DOHH2 (cell line): ENCODE data around the gene PYDC1.

ENCODE experiments used
- H3F3A ChIP-seq: fragments of 200-600 bp; sonication (generic), shearing (Covaris generic); 2 replicates; pipeline ENCODE4 v1.6.0; 2016; ENCODE audit warnings: antibody characterized with exemption, mild to moderate bottlenecking; ENCODE audit not compliant: control insufficient read depth, insufficient read depth
- H3K27ac ChIP-seq: fragments of 200-600 bp; sonication (generic); 2 replicates; pipeline ENCODE4 v1.5.1; 2014; ENCODE audit warnings: low read depth, mild to moderate bottlenecking, low read length, moderate library complexity
- H3K27me3 ChIP-seq: fragments of 200-600 bp; sonication (generic); 2 replicates; pipeline ENCODE4 v1.6.1; 2014; ENCODE audit warnings: mild to moderate bottlenecking, low read length, mixed read lengths; ENCODE audit not compliant: control insufficient read depth
- H3K36me3 ChIP-seq: fragments of 200-600 bp; sonication (generic); 2 replicates; pipeline ENCODE4 v1.6.1; 2014; ENCODE audit warnings: mild to moderate bottlenecking, low read length, moderate library complexity, mixed read lengths; ENCODE audit not compliant: control insufficient read depth
- H3K4me1 ChIP-seq: fragments of 200-600 bp; sonication (generic); 2 replicates; pipeline ENCODE4 v1.6.1; 2014; ENCODE audit warnings: mild to moderate bottlenecking, low read length, mixed read lengths; ENCODE audit not compliant: control insufficient read depth
- H3K4me2 ChIP-seq: fragments of 200-600 bp; sonication (generic); 2 replicates; pipeline ENCODE4 v1.6.0; 2014; ENCODE audit warnings: mild to moderate bottlenecking, low read length, moderate library complexity
- H3K4me3 ChIP-seq: fragments of 200-600 bp; sonication (generic); 2 replicates; pipeline ENCODE4 v1.5.1; 2014; ENCODE audit warnings: mild to moderate bottlenecking, low read length, mixed read lengths
- H3K79me2 ChIP-seq: fragments of 200-600 bp; sonication (generic); 2 replicates; pipeline ENCODE4 v1.6.1; 2014; ENCODE audit warnings: mild to moderate bottlenecking, low read length, mixed read lengths; ENCODE audit not compliant: control insufficient read depth
- H3K9me2 ChIP-seq: fragments of 200-600 bp; sonication (generic); replicated peaks from 2 replicates; pipeline ENCODE4 v1.6.1; 2014; ENCODE audit warnings: mild to moderate bottlenecking, low read length, mixed read lengths; ENCODE audit not compliant: control insufficient read depth
- H3K9me3 ChIP-seq: fragments of 200-600 bp; sonication (generic); 2 replicates; pipeline ENCODE4 v1.6.1; 2014; ENCODE audit warnings: antibody characterized with exemption, low read length, mixed read lengths; ENCODE audit not compliant: control insufficient read depth, insufficient read depth
- H4K20me1 ChIP-seq: fragments of 200-600 bp; sonication (generic); 2 replicates; pipeline ENCODE4 v1.6.0; 2014; ENCODE audit warnings: low read depth, mild to moderate bottlenecking, antibody characterized with exemption, low read length, moderate library complexity; ENCODE audit not compliant: control insufficient read depth, insufficient read depth
- EZH2phosphoT487 ChIP-seq: fragments of 200-600 bp; sonication (generic); IDR thresholded peaks from 2 replicates; pipeline ENCODE4 v1.6.1; 2017; ENCODE audit warnings: borderline replicate concordance, mild to moderate bottlenecking, antibody characterized with exemption, low read length, moderate library complexity, mixed read lengths
- TF ChIP-seq, protein P1 (sequence below): fragments of 200-600 bp; sonication (generic); IDR thresholded peaks from one replicate; pipeline ENCODE4 v1.5.1; 2014; ENCODE audit warnings: antibody characterized with exemption, mild to moderate bottlenecking, low read depth, low read length; ENCODE audit not compliant: poor library complexity, severe bottlenecking

PYDC1 gene

DNA sequence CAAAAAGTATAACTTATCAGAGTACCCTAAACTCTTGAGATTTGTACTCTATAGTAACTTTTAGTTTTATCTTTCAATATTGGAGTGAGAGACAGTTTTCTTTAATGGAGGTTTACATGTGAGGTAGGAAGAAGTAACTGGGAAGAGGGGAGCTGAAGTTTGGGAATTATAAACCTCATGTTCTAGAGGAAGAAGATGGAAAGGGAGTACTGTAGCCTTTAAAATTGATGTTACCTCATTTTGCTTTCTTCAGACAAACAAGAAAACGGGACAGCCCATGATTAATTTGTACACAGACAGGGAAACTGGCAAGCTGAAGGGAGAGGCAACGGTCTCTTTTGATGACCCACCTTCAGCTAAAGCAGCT, 27.5 kb downstream of the PYDC1 start:
- peaks cover 80% of the 10 kb centered on the region for H4K20me1 ChIP-seq
- H3K4me1 ChIP-seq, result no peaks in the 10 kb centered on the region
- H3K36me3 ChIP-seq, result peaks cover 100% of the 10 kb centered on the region
- H3K79me2 ChIP-seq, result peaks cover 69% of the 10 kb centered on the region
- H3K4me2 ChIP-seq, result no peak overlapping the region
- H3K9me2 ChIP-seq, result no peaks in the 10 kb centered on the region
- no peak overlapping the region for H3K27ac ChIP-seq
- H3K4me3 ChIP-seq, result no peak overlapping the region
- no peaks in the 10 kb centered on the region for H3K9me3 ChIP-seq
- H3K27me3 ChIP-seq, result no peaks in the 10 kb centered on the region
- no peak for TF ChIP-seq EZH2phosphoT487
- TF ChIP-seq, protein P1, sequence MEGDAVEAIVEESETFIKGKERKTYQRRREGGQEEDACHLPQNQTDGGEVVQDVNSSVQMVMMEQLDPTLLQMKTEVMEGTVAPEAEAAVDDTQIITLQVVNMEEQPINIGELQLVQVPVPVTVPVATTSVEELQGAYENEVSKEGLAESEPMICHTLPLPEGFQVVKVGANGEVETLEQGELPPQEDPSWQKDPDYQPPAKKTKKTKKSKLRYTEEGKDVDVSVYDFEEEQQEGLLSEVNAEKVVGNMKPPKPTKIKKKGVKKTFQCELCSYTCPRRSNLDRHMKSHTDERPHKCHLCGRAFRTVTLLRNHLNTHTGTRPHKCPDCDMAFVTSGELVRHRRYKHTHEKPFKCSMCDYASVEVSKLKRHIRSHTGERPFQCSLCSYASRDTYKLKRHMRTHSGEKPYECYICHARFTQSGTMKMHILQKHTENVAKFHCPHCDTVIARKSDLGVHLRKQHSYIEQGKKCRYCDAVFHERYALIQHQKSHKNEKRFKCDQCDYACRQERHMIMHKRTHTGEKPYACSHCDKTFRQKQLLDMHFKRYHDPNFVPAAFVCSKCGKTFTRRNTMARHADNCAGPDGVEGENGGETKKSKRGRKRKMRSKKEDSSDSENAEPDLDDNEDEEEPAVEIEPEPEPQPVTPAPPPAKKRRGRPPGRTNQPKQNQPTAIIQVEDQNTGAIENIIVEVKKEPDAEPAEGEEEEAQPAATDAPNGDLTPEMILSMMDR, result no peak
- H3F3A ChIP-seq, result peaks cover 69% of the 10 kb centered on the region

DNA sequence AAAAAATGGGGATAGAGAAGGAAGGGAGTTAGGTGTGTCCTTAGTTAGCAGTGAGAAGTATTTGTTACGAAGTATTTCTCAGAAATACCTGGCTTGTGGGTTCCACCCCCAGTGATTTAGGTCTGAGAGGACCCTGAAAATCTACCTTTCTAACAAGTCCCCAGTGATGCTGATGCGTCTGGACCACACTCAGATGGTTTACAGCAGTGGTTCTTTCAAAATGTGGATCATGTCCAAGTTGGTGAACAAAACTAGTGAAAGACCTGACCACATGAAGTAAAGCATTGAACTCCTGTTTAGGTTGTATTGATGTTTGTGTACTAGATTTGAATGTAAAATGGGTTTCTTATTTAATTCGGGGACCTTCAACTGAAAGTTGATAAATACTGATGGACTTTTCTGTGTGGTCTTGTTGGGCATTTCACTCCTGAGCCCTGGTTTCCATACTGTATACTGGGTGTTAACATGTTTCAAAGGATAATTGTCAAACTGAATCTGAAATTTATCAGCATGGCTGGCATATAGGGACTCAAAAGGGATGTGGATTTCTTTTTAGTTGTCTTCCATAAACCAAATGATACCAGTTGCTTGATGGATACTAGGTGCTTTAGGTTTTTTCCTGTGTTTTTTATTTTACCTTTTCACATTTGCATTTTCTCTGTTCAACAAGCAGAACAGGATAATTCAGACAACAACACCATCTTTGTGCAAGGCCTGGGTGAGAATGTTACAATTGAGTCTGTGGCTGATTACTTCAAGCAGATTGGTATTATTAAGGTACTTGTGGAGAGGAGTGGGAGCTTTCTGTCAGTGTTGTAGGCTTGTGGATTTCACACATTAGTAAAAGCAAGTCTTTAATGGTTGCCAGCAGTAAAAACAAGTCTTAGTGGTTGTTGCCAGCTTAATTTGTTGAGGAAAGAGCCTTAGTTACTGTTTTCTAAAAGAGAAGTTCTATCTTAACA, 28.2 kb downstream of the PYDC1 start:
- Histone ChIP-seq H3K9me3 (no peaks in the 10 kb centered on the region), H3F3A (peaks cover 64% of the 10 kb centered on the region), H3K36me3 (peaks cover 100% of the 10 kb centered on the region), H3K4me2 (no peak overlapping the region), H3K79me2 (peaks cover 76% of the 10 kb centered on the region), H3K4me1 (no peaks in the 10 kb centered on the region), H3K4me3 (no peak overlapping the region), H3K27ac (no peak overlapping the region), H3K9me2 (no peaks in the 10 kb centered on the region), H3K27me3 (no peaks in the 10 kb centered on the region), H4K20me1 (peaks cover 78% of the 10 kb centered on the region)
- TF ChIP-seq, protein P1, result no peak
- TF ChIP-seq EZH2phosphoT487, result no peak

DNA sequence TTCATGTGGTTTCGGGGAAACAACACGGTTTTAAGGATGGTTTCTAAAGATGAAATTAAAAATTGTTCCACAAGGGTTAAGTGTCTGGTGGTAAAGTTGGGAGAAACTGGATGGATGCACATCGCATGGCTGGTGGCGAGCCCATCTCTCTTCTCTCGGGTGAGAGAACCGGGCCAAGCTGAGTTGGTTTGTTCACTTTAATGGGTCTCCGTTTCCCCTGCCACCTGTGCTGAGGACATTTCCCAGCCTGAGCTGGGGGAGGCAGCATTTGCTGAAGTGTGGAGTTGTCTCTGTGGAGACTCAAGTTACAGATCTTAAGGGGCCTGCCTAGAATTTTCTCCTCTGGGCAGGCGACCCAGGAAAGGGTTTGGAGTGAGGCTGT, 29.1 kb downstream of the PYDC1 start:
- peaks cover 85% of the 10 kb centered on the region for H3K79me2 ChIP-seq
- peaks cover 64% of the 10 kb centered on the region for H3F3A ChIP-seq
- H3K4me3 ChIP-seq, result no peak overlapping the region
- H3K27me3 ChIP-seq, result no peaks in the 10 kb centered on the region
- H3K36me3 ChIP-seq, result peaks cover 100% of the 10 kb centered on the region
- peaks cover 84% of the 10 kb centered on the region for H4K20me1 ChIP-seq
- no peak overlapping the region for H3K4me2 ChIP-seq
- TF ChIP-seq EZH2phosphoT487, result no peak
- TF ChIP-seq, protein P1, result no peak
- H3K9me3 ChIP-seq, result no peaks in the 10 kb centered on the region
- peaks cover 3% of the 10 kb centered on the region for H3K4me1 ChIP-seq
- no peaks in the 10 kb centered on the region for H3K9me2 ChIP-seq
- H3K27ac ChIP-seq, result no peak overlapping the region
